Right lobe of liver (tissue), 4 donors: ENCODE measurements around the gene FKBP1A.

ENCODE experiments used
- POLR2A ChIP-seq: fragments of 450-650 bp; IDR thresholded peaks from one replicate; pipeline ENCODE4 v1.6.1; 2017; ENCODE audit warnings: antibody characterized with exemption, mild to moderate bottlenecking
- TF ChIP-seq, protein P1 (sequence below), 4 donors: fragments of 200-600 bp in 3 of 4; fragments of 450-650 bp in 1 of 4; IDR thresholded peaks; one replicate each; pipeline versions ENCODE4 v1.5.1 to v1.8.0; 2016 to 2022; ENCODE audit warnings: antibody characterized with exemption in 4 of 4, mild to moderate bottlenecking in 2 of 4
- donor health status: DM: no; HTN: no; CAD: no.
- donor health status: DM: no; HTN: no; CAD: no.
- donor health status: DM: no; HTN: yes; CAD: no.

DNA sequence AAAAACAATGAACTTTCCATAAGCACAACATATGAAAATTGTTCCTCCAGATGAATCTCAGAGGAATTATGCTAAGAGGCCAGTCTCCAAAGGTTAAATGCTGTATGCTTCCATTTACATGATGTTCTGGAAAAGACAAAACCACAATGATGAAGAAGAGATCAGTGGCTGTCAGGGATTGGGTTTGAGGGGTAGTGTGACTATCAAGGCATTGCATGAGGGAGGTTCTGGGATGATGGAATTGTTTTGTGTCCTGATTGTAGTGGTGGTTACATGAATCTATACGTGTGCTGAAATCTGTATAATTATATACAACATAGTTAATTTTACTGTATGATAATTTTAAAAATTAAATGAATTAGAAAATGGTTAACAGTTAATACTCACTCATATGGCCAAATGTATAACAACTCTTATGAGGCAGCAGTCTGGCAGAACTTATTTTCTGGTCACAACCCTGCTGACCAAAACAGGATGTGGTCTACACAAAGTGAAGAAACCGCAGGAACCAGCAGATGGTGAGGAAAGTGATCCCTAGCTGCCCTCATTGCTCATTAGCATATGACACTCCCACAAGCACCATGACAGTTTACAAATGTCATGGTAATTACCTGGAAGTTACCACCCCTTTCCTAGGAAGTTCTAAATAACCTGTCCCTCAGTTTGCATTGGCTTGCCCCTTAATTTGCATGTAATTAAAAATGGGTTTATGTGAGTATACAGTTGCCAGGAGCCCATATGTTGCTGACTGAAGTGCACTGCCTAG, 41.9 kb upstream of the FKBP1A start:
- no peak for TF ChIP-seq POLR2A
- TF ChIP-seq, protein P1, sequence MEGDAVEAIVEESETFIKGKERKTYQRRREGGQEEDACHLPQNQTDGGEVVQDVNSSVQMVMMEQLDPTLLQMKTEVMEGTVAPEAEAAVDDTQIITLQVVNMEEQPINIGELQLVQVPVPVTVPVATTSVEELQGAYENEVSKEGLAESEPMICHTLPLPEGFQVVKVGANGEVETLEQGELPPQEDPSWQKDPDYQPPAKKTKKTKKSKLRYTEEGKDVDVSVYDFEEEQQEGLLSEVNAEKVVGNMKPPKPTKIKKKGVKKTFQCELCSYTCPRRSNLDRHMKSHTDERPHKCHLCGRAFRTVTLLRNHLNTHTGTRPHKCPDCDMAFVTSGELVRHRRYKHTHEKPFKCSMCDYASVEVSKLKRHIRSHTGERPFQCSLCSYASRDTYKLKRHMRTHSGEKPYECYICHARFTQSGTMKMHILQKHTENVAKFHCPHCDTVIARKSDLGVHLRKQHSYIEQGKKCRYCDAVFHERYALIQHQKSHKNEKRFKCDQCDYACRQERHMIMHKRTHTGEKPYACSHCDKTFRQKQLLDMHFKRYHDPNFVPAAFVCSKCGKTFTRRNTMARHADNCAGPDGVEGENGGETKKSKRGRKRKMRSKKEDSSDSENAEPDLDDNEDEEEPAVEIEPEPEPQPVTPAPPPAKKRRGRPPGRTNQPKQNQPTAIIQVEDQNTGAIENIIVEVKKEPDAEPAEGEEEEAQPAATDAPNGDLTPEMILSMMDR (IDR thresholded peaks at IDR 0.05) = no peak
